K562 (cell line): ENCODE measurements around the gene PIK3C2B. TPM values are rescaled to one million over a fixed set of nuclear protein-coding genes. Genes with fewer than 3 reads are reported as not detected.

Experiments used
- AFF4 ChIP-seq: sonication (generic); formaldehyde crosslinking; IDR thresholded peaks from 2 replicates; pipeline ENCODE4 v1.8.0; 2023; ENCODE audit warnings: mild to moderate bottlenecking, missing genetic modification reagents
- BRD9 ChIP-seq: fragments of 450-650 bp; IDR thresholded peaks from 2 replicates; pipeline ENCODE4 v1.6.1; 2018; ENCODE audit warnings: low read depth; ENCODE audit not compliant: partially characterized antibody
- E4F1 ChIP-seq: fragments of 250-450 bp; sonication (Bioruptor Pico); IDR thresholded peaks from 2 replicates; pipeline ENCODE4 v1.5.0; 2021; ENCODE audit warnings: mild to moderate bottlenecking, borderline replicate concordance
- FOXP1 ChIP-seq: sonication (generic); formaldehyde crosslinking; IDR thresholded peaks from 2 replicates; pipeline ENCODE4 v1.8.0; 2022; ENCODE audit warnings: mild to moderate bottlenecking, missing genetic modification reagents
- HDGF ChIP-seq: fragments of 450-650 bp; IDR thresholded peaks from 2 replicates; pipeline ENCODE4 v1.6.1; 2016
- HIVEP1 ChIP-seq: fragments of 250-450 bp; sonication (Bioruptor Pico); IDR thresholded peaks from 2 replicates; pipeline ENCODE4 v1.4.0; 2020; ENCODE audit warnings: mild to moderate bottlenecking
- HMGN3 ChIP-seq: IDR thresholded peaks from 2 replicates; pipeline ENCODE4 v1.6.1; 2011; ENCODE audit warnings: borderline replicate concordance, low read depth, mild to moderate bottlenecking, mixed read lengths, low read length; ENCODE audit not compliant: insufficient read length; ENCODE audit errors: extremely low read depth
- HNRNPL ChIP-seq: fragments of 200-400 bp; formaldehyde crosslinking; IDR thresholded peaks from 2 replicates; pipeline ENCODE4 v1.6.1; 2017; ENCODE audit warnings: low read depth, mild to moderate bottlenecking, low read length
- ILK ChIP-seq: fragments of 450-650 bp; IDR thresholded peaks from 2 replicates; pipeline ENCODE4 v1.6.1; 2016; ENCODE audit warnings: missing genetic modification characterization, low read depth, mild to moderate bottlenecking, missing compliant biosample characterization, moderate library complexity, borderline replicate concordance
- MTA1 ChIP-seq: fragments of 450-650 bp; IDR thresholded peaks from 2 replicates; pipeline ENCODE4 v1.6.1; 2017; ENCODE audit warnings: borderline replicate concordance
- MTA2 ChIP-seq: fragments of 450-650 bp; IDR thresholded peaks from 2 replicates; pipeline ENCODE4 v1.6.1; 2016; ENCODE audit warnings: low read depth
- MYNN ChIP-seq, 2 experiments: sonication (generic); formaldehyde crosslinking in 1 of 2; IDR thresholded peaks; 2 replicates each; pipeline versions ENCODE4 v1.5.0 to v1.6.1; 2016 to 2020; ENCODE audit warnings: antibody characterized with exemption in 1 of 2, missing genetic modification reagents in 1 of 2
- POLR2A ChIP-seq: fragments of 450-650 bp; conservative IDR thresholded peaks from 2 replicates; pipeline ENCODE4 v1.6.1; 2016
- RAD21 ChIP-seq, 2 experiments: fragments of 250-450 bp in 1 of 2; fragments of 450-650 bp in 1 of 2; sonication (Bioruptor Pico) in 1 of 2; formaldehyde crosslinking in 1 of 2; IDR thresholded peaks in 1 of 2; conservative IDR thresholded peaks in 1 of 2; 2 replicates each; pipeline versions ENCODE4 v1.4.0 to v1.8.0; 2020 to 2022; ENCODE audit warnings: mild to moderate bottlenecking in 2 of 2, moderate library complexity in 1 of 2
- TAF7 ChIP-seq: fragments of 450-650 bp; IDR thresholded peaks from 2 replicates; pipeline ENCODE4 v1.6.1; 2016; ENCODE audit warnings: missing genetic modification characterization, missing compliant biosample characterization
- TBP ChIP-seq: optimal IDR thresholded peaks from 2 replicates; pipeline ENCODE3; 2011; ENCODE audit warnings: low read depth, low read length, improper control_type of control experiment
- ZC3H11A ChIP-seq: IDR thresholded peaks from 2 replicates; pipeline ENCODE4 v1.6.1; 2012; ENCODE audit warnings: low read depth, low read length, improper control_type of control experiment
- ZFP30 ChIP-seq: fragments of 250-450 bp; sonication (Bioruptor Pico); IDR thresholded peaks from 2 replicates; pipeline ENCODE4 v1.8.0; 2022; ENCODE audit warnings: moderate library complexity, mild to moderate bottlenecking, inconsistent platforms, borderline replicate concordance
- ZNF143 ChIP-seq: sonication (generic); formaldehyde crosslinking; IDR thresholded peaks from 2 replicates; pipeline ENCODE4 v1.9.0; 2022; ENCODE audit warnings: mild to moderate bottlenecking, missing genetic modification reagents
- ZNF274 ChIP-seq: IDR thresholded peaks from 2 replicates; pipeline ENCODE4 v1.6.1; 2011; ENCODE audit warnings: low read depth, mild to moderate bottlenecking, low read length, moderate library complexity, borderline replicate concordance
- ZNF347 ChIP-seq: fragments of 450-650 bp; formaldehyde crosslinking; IDR thresholded peaks from 2 replicates; pipeline ENCODE4 v1.4.0; 2020; ENCODE audit warnings: low read depth, mild to moderate bottlenecking, moderate library complexity
- polyA plus RNA-seq, 8 experiments: library from polyadenylated mRNA; depleted of rRNA in 4 of 8; stranded (reverse) in 5 of 8; unstranded in 3 of 8; fragments of >200 nt; fragmentation: Nextera tagmentation in 2 of 8; fragmentation: Illumina TruSeq in 1 of 8; extraction: Ambion mirVana in 2 of 8; extraction: Trizol in 1 of 8; gene quantifications; 2 replicates each; pipeline versions ENCODE4 v1.2.1 to v1.2.3, GENCODE V29; 2011 to 2014; ENCODE audit warnings: inconsistent platforms in 1 of 8, missing spikeins in 1 of 8
- total RNA-seq, 7 experiments: library from RNA; depleted of rRNA in 6 of 7; stranded (reverse); fragments of >200 nt in 6 of 7; fragmentation: Illumina TruSeq in 2 of 7; extraction: Trizol in 2 of 7; gene quantifications; 2 replicates each; pipeline versions ENCODE4 v1.2.1 to v1.2.3, GENCODE V29; 2011 to 2021; ENCODE audit warnings: low replicate concordance in 1 of 7
- TF ChIP-seq, protein P1 (sequence below): fragments of 450-650 bp; IDR thresholded peaks from 2 replicates; pipeline ENCODE4 v1.6.1; 2016

The PIK3C2B gene
- total and polyA plus RNA-seq, 9 of the 15 experiments (the other 6 are each of a cell fraction or from before 2014, with no cell fraction given), result 0.10 to 2.9 (median 0.72) TPM

DNA sequence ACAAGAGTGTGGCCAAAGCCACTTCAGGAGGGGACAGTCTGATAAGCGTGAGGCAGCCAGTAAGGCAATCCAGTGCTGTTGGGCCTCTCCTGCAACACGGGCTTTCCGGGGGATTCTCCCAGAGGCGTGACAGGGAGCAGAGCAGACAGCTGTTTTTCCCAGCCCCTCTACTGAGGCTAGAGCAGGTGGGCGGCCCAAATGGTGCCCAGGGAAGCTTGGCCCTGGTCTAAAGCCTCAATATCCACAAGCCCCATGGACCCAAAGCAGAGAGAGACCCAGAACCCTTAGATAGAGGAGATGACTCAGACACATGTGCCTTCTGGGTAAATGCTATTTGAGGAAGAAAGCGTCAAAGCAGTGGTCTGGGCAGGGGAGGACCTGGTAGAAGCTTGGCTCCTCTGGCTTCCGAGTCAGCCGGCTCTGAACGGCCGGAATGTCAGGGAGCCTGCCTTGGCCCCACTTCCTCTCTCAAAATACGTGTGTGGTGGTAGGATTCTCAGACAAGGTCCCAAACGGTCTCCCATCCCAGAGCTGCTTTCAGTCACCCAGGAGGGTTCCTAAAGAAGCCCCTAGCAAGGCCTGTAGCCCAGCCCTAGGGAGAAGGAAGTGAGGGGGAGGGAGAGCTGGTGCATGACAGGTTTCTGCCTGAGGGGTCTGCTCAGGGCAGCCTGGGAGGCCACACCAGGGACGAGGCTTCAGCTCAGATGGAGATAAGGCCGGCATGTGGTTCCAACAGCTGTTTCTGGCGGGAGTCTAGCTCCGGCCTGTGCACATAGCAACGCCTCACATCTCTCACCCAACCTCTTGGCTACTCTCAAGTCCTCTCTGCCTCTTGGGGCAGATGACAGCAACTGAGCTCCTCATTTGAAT, 28.8 kb downstream of the PIK3C2B start (continued):
- TF ChIP-seq HIVEP1 (CRISPR knock-in tag) (0 out of 2 replicates have a peak, but pooled peaks have one; percentile 77), ZNF143 (CRISPR knock-in tag) (peak; percentile 58; the same call in 1 of the 2 replicates), POLR2A (no peak), RAD21 (CRISPR knock-in tag; conservative IDR thresholded peaks at IDR 0.05 in 1 of 2, IDR thresholded peaks at IDR 0.05 in 1 of 2) (peak in 1 of 2 experiments; percentile 8; a peak in 1 of 4 replicates), E4F1 (no peak), TAF7 (tag) (no peak), ZFP30 (CRISPR knock-in tag) (no peak), TBP (no peak), HMGN3 (no peak), ZC3H11A (no peak), ILK (tag) (no peak), FOXP1 (CRISPR knock-in tag) (no peak), ZNF347 (CRISPR knock-in tag) (no peak), AFF4 (CRISPR knock-in tag) (no peak), BRD9 (no peak), MYNN (IDR thresholded peaks at IDR 0.05) (no peak), MYNN (CRISPR knock-in tag; IDR thresholded peaks at IDR 0.05) (no peak), HNRNPL (no peak), ZNF274 (no peak), MTA2 (no peak), HDGF (no peak), MTA1 (no peak)
- TF ChIP-seq, protein P1, sequence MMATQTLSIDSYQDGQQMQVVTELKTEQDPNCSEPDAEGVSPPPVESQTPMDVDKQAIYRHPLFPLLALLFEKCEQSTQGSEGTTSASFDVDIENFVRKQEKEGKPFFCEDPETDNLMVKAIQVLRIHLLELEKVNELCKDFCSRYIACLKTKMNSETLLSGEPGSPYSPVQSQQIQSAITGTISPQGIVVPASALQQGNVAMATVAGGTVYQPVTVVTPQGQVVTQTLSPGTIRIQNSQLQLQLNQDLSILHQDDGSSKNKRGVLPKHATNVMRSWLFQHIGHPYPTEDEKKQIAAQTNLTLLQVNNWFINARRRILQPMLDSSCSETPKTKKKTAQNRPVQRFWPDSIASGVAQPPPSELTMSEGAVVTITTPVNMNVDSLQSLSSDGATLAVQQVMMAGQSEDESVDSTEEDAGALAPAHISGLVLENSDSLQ, result no peak
